Cardiac muscle cell (in vitro differentiated cells and primary cell): ENCODE data around the gene SPRYD4. TPM values are rescaled to one million over a fixed set of nuclear protein-coding genes. Genes with fewer than 3 reads are reported as not detected.
A peak's percentile ranks its signal among the peaks of the same experiment; 100 is the strongest.
"Not testable (repeated sequence)": the region's sequence is repeated elsewhere in the genome, so short reads cannot be mapped to it uniquely, and the experiment has no call there.

ENCODE experiments used
- DNase-seq, 2 donors: peaks; one replicate each; pipeline versions ENCODE4 v3.0.0 to v3.0.0-alpha.2; 2010 to 2017; ENCODE audit warnings: low read depth in 1 of 2, low spot score in 1 of 2
- H3K27ac ChIP-seq: fragments of 200-600 bp; sonication (generic); 2 replicates; pipeline ENCODE4 v1.5.1; 2016
- H3K27me3 ChIP-seq: fragments of 200-600 bp; sonication (generic); 2 replicates; pipeline ENCODE4 v1.6.0; 2016; ENCODE audit warnings: control low read depth
- H3K36me3 ChIP-seq: fragments of 200-600 bp; sonication (generic); 2 replicates; pipeline ENCODE4 v1.5.1; 2016; ENCODE audit warnings: control low read depth
- H3K4me1 ChIP-seq: fragments of 200-600 bp; sonication (generic); 2 replicates; pipeline ENCODE4 v1.8.1; 2017; ENCODE audit warnings: low read depth, mild to moderate bottlenecking, mixed run types
- H3K4me3 ChIP-seq: fragments of 200-600 bp; sonication (generic); 2 replicates; pipeline ENCODE4 v1.5.1; 2016; ENCODE audit warnings: mild to moderate bottlenecking
- H3K9me3 ChIP-seq: fragments of 200-600 bp; sonication (generic); 2 replicates; pipeline ENCODE4 v1.5.1; 2017; ENCODE audit warnings: low read depth, mild to moderate bottlenecking, control low read depth
- polyA plus RNA-seq: library from polyadenylated mRNA; unstranded; fragments of >200 nt; fragmentation: Nextera tagmentation; extraction: Ambion mirVana; gene quantifications from 2 replicates; pipeline ENCODE4 v1.2.1, GENCODE V29; 2016
- total RNA-seq: library from RNA; depleted of rRNA; stranded (reverse); fragments of >200 nt; gene quantifications from 2 replicates; pipeline ENCODE4 v1.2.3, GENCODE V29; 2016
- TF ChIP-seq, protein P1 (sequence below): IDR thresholded peaks from 2 replicates; pipeline ENCODE4 v1.5.1; 2012; ENCODE audit warnings: low read depth, mild to moderate bottlenecking, low read length

Gene SPRYD4
- total and polyA plus RNA-seq, 2 experiments from 2014 or later = 4.4 to 4.9 TPM

DNA sequence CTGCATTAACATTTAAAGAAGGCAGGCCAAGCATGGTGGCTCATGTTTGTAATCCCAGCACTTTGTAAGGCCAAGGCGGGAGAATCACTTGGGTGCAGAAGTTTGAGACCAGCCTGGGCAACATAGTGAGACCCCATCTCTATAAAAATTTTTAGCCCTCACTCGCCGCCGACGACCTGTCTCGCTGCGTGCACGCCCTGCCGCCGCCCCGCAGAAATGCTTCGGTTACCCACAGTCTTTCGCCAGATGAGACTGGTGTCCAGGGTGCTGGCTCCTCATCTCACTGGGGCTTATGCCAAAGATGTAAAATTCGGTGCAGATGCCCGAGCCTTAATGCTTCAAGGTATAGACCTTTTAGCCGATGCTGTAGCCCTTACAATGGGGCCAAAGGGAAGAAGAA, 42.4 kb downstream of the SPRYD4 start:
- Histone ChIP-seq H3K27me3 (no peaks in the 10 kb centered on the region), H3K9me3 (no peaks in the 10 kb centered on the region), H3K4me1 (no peaks in the 10 kb centered on the region), H3K36me3 (no peaks in the 10 kb centered on the region), H3K4me3 (no peak overlapping the region), H3K27ac (no peak overlapping the region)
- no peak for DNase-seq
- TF ChIP-seq, protein P1, sequence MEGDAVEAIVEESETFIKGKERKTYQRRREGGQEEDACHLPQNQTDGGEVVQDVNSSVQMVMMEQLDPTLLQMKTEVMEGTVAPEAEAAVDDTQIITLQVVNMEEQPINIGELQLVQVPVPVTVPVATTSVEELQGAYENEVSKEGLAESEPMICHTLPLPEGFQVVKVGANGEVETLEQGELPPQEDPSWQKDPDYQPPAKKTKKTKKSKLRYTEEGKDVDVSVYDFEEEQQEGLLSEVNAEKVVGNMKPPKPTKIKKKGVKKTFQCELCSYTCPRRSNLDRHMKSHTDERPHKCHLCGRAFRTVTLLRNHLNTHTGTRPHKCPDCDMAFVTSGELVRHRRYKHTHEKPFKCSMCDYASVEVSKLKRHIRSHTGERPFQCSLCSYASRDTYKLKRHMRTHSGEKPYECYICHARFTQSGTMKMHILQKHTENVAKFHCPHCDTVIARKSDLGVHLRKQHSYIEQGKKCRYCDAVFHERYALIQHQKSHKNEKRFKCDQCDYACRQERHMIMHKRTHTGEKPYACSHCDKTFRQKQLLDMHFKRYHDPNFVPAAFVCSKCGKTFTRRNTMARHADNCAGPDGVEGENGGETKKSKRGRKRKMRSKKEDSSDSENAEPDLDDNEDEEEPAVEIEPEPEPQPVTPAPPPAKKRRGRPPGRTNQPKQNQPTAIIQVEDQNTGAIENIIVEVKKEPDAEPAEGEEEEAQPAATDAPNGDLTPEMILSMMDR = no peak

DNA sequence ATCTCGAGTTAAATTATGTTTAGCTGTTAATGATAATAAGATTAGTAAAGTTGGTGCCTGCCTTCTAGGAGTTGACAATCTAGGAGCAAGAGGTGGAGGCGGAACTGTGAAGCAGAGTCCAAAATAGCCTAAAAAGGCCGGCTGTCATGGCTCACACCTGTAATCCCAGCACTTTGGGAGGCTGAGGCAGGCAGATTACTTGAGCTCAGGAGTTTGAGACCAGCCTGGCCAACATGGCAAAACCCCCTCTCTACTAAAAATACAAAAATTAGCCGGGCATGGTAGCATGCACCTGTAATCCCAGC, 45.6 kb downstream of the SPRYD4 start:
- not testable (repeated sequence) for H3K4me3 ChIP-seq, H3K4me1 ChIP-seq, DNase-seq, H3K9me3 ChIP-seq, H3K27ac ChIP-seq, H3K27me3 ChIP-seq, H3K36me3 ChIP-seq

DNA sequence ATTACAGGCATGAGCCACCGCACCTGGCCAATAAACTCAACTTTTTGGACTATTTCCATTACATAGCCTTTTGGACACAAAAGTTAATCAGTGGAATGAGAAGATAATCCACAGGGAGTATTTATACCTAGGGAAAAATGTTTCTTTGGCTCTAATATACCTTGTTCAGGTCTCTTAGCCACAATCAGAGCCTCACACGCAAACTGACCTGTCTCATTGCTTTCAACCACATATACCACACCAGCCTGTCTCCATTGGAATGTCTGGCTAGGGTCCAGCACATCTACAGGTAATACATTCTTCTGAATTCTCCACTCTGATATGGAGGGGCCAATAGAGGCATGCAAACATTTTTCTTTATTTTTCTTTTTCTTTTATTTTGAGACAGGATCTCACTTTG, 49.5 kb downstream of the SPRYD4 start:
- no peaks in the 10 kb centered on the region for H3K27me3 ChIP-seq
- no peaks in the 10 kb centered on the region for H3K9me3 ChIP-seq
- DNase-seq = no peak
- H3K36me3 ChIP-seq = no peaks in the 10 kb centered on the region
- H3K27ac ChIP-seq = no peak overlapping the region
- TF ChIP-seq, protein P1 = no peak
- no peak overlapping the region for H3K4me3 ChIP-seq
- H3K4me1 ChIP-seq = peaks cover 2% of the 10 kb centered on the region

DNA sequence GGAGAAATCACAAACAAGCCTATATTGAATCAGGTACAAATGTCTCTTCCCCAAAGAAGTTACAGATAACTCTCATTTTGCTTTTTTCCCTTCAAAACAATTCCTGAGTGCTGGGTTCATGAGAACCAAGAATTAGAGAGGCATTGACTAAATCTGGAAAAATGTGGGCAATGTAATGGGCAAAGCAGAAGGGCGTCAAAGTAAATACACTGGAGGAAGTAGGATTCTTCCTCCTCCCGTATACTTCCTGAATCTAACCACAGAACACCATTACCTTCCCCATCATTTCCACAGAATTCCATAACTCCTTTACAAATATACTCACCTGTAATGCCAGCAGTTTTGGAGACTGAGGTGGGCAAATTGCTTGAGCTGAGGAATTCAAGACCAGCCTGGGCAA, 50.2 kb downstream of the SPRYD4 start:
- H3K4me1 ChIP-seq = peaks cover 9% of the 10 kb centered on the region
- TF ChIP-seq, protein P1 = no peak
- H3K27me3 ChIP-seq = no peaks in the 10 kb centered on the region
- H3K36me3 ChIP-seq = no peaks in the 10 kb centered on the region
- DNase-seq = peak in 1 of 2 donors; percentile 7
- no peak overlapping the region for H3K27ac ChIP-seq
- H3K9me3 ChIP-seq = no peaks in the 10 kb centered on the region
- no peak overlapping the region for H3K4me3 ChIP-seq

DNA sequence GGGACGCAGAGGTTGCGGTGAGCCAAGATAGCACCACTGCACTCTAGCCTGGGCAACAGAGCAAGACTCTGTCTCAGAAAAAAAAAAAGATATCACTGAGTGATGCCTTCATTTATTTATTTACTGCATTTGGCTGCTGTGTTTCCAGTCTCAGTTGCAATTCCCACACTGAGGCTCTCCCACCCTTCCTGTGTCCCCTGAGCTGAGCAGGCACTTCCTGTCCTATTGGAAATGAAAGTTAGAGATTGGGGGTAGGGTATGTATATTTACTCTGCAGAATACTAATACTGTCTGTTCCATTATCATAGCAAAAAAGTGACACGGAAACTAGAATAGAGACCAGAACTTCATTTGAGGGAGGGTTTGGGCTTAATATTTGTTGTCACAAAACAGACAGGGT, 51.7 kb downstream of the SPRYD4 start:
- H3K27ac ChIP-seq = no peak overlapping the region
- peak in 1 of 2 donors; percentile 31 for DNase-seq

DNA sequence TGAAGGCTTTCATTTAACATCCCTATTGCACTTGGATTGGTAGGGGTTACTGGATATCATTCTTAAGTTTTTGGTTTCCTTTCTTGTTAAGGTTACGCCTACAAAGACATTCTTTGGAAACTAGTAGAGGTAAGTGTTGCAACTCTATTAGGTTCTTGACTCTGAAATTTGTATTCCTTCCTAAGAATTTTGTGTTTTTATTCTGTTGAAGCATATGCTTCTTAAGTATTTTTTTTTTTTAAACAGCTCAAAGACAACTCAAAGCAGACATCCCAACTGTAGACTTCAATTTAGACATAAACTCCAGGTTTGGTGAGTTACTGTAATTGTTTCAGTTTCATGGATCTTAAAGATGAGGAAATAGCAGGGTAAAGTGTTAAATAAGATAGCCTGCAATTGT, 52.1 kb downstream of the SPRYD4 start:
- TF ChIP-seq, protein P1 = no peak
- DNase-seq = peak in 1 of 2 donors; percentile 58
- Histone ChIP-seq H3K4me3 (no peak overlapping the region), H3K4me1 (peaks cover 14% of the 10 kb centered on the region), H3K27me3 (no peaks in the 10 kb centered on the region), H3K27ac (no peak overlapping the region), H3K9me3 (no peaks in the 10 kb centered on the region), H3K36me3 (no peaks in the 10 kb centered on the region)

More for the DNA sequence above, 51.7 kb downstream of the SPRYD4 start:
- H3K4me3 ChIP-seq = no peak overlapping the region
- no peaks in the 10 kb centered on the region for H3K27me3 ChIP-seq
- H3K4me1 ChIP-seq = peaks cover 14% of the 10 kb centered on the region
- H3K36me3 ChIP-seq = no peaks in the 10 kb centered on the region
- no peaks in the 10 kb centered on the region for H3K9me3 ChIP-seq
- TF ChIP-seq, protein P1 = no peak
